DMS53 (cell line): ENCODE data around the gene ASPN.

Source experiments
- DNase-seq: peaks from one replicate; lab custom pipeline; 2025; lab: John Stamatoyannopoulos, UW

ASPN gene

DNA sequence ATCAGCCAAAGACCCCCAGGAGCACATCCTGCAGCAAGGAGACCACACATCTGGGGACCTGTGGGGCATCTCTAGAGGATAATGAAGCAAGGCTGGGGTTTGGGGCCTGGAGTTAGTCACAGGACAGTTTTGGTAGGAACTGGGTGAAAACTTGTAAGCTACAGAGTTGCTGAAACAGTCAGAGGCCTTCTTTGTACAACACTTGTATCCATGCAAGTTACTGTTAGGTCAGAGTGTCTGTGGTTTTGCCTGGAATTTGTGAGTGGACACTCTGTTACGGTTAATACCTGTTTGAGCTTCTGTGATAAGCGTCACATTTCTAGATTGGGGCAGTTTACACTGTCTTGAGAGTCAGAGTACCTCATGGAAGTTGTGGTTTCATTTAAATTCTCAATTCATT is 22.6 kb upstream of the ASPN start:
- DNase-seq, result no peak

DNA sequence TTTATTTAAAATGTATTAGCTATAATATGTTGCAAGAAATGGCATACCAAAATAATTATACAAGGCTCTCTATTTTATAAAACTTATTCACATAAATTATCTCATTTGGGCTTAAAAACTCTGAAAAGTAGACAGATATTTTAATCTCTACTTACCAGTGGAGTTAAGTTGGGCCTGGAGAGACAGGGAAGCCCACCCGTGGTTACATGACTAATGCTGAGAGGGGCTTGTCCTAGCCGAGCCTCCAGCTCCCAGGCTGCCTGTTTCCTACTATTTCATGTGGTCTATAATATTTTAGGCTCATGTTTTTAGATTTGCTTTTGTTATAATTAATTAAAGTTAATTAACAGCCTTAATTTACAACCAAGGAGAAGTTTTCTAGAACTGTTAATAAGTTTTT is 20.9 kb upstream of the ASPN start:
- no peak for DNase-seq

DNA sequence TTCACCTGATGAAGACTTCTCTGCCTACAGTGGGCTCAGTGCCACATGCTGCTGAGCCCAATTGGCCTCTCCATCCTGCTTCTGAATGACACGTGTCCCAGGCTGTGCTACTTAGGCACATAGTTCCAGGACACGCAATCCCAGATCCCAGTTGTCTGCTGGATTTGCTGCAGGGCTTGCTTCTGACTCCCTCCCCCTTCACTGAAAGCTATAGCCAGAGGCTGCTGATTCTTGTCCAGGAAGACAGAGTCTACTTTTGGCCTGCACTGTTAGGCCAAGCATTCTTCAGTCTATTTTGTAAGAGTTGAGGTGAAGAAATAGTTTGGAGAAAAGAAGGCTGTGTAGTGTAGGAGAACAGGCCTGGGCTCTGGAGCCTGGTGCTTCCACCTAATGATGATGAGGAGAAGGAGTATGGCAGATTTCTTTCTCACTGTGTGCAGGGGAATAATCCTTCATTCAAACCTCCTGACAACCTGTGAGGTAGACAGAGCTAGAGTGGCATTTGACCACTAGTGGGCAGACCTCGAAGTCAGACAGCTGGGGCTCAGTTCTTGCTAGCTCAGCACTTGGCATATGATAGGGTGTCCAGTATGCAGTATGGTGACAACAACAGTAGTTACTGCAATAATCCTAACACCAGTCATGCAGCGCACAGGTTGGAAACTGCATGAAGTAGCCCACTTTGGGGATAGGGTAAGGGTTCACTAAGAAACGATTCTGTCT is 19.5 kb upstream of the ASPN start:
- DNase-seq, result peak; percentile 66

DNA sequence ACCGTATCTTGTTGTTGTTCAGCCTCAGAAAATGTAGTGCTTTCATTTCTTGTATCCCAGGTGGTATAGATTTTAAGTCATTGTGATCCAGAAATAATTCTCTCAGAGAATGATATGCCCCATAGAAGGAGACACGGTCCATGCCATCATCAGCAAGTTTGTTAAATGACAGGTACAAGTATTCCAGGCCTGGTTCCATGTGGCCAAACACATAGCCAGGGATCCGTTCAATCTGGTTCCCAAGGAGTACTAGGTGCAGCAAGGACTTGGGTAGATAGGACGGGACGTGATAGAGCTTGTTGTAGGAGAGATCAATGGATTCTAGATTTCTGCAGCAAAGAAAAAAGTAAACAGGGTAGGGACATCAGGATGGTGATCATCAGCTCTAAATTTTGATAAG is 18.4 kb upstream of the ASPN start:
- no peak for DNase-seq

- DNase-seq, result no peak
Observed at GRCh38 chr9:92499701-92500100, 17.4 kb upstream of the ASPN start.

DNA sequence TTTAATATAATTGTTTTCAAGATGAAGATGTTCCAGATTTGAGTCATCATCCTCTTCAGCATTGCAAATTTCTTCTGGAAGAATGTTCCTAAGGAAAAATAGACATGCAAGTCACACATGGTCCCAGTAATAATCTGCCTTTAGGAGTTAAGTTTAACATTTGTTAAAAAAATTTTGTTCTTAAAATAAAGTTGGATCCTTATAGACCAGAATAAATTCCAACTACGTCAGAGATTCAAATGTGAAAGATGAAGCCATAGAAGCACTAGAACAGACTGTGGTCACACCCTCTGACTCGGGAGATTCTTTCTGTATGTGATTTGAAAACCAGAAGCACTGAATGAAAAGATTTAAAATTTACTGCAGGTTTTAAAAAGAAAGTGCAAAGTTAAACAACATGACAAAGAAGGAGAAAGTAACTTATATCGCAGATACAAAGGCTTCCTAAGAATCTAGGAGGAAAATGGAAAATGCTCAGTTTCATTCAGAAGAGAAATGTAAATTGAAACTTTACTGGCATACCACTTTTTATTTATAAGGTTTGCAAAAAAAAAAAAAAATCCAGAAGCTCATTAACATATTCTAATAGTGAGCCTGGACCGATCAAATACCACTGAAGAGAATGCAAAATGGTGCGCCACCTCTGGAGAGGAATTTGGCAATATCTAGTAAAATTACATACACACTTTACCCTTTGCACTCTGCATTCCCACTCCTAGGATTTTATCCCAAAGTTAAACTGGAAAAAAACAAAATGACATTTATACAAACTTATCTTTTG is 14.3 kb upstream of the ASPN start:
- DNase-seq, result no peak

DNA sequence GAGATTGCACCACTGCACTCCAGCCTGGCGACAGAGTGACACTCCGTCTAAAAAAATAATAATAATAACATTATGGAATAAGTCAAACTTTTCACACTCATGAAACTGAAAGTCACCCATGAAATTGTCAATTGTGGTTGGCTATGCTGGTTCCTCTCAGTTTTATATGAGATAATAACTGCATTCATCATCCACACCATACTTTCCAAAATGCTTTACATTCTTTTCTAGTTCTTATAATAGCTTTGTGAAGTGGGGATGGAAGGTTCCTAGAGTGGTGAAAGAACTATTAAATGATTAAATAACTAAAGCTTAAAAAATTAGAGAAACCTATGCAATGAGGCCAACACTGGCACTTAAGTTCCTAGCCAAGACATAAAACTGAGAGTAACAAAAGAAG is 12.6 kb upstream of the ASPN start:
- no peak for DNase-seq

- DNase-seq, result no peak
Observed at GRCh38 chr9:92493749-92494387, 11.6 kb upstream of the ASPN start.

- DNase-seq, result no peak
Observed at GRCh38 chr9:92492781-92493401, 10.6 kb upstream of the ASPN start.

DNA sequence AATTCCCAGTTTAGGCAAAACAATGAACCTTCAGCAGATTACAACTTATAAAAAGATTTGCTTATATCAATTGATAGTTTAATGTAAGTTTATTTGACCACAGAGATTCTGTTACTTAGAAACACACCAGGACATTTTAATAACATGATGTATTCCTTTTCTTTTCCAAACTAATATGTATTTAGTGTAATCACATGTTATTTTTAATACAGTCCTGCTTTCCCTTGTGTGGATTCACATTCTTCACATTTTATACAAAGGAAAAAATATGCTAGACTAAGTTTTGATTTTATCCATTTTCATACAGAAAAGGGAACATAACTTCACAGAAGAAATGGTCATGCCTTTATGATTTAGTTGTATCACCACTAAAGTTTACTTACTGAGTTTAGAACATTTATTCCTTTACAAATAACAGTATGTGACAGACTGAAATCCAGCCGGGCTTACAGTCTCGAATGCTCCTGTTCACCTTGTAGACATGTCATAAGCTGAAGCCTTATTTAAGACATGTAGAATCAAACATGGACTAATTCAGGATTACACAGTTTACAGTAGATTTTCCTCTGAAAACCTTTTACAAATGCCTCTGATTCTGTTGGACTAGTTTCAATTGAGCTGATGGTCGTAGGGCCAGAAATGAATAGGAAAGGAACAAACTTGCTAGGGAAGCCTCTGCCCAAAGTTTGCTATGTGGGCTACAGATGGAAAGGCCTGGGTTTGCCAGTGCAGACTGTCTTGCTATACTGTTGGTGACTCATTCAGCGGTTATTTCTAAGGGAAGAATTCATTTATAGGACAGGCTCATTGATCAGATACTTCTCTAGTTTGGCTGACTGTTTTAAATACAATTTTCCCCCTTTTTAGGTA is 6.6 kb upstream of the ASPN start:
- no peak for DNase-seq

DNA sequence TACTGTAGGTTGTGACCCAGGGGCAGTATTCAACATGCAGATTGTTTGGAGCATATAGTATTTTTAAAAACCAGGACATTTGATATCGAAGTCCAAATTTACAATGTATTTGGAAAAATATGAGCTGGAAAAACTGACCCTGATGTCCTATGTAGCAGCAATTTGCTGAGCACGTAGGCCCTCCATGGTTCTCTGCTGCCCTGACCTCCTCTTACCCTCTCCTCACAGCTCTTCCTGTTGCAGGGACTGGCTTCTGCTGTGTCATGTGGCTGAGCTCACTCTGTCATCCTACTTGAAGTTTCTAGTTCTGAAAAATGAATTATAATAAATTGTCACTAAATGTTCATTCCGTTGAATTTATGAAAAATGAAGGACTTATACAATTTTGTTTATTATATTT is 4.1 kb upstream of the ASPN start:
- no peak for DNase-seq

DNA sequence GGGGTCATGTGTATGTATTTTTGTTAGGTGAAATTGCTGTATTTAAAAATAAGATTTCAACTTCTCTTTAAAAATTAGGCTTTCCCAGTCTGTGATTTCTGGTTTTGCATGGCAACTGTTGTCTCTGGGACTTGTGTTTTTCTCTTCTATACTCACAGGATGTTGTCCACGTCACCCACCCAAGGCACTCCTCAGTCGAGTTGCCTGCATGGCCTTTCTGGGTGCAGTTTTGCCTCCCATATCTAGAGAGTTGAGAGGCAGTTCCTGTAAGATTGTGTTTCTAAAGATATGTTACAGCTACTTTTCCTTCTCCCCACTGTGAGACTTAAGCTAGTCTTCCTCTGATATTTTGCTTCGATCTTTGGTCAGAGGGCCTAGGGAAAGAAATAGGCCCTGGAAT is 2.3 kb upstream of the ASPN start:
- DNase-seq, result no peak

DNA sequence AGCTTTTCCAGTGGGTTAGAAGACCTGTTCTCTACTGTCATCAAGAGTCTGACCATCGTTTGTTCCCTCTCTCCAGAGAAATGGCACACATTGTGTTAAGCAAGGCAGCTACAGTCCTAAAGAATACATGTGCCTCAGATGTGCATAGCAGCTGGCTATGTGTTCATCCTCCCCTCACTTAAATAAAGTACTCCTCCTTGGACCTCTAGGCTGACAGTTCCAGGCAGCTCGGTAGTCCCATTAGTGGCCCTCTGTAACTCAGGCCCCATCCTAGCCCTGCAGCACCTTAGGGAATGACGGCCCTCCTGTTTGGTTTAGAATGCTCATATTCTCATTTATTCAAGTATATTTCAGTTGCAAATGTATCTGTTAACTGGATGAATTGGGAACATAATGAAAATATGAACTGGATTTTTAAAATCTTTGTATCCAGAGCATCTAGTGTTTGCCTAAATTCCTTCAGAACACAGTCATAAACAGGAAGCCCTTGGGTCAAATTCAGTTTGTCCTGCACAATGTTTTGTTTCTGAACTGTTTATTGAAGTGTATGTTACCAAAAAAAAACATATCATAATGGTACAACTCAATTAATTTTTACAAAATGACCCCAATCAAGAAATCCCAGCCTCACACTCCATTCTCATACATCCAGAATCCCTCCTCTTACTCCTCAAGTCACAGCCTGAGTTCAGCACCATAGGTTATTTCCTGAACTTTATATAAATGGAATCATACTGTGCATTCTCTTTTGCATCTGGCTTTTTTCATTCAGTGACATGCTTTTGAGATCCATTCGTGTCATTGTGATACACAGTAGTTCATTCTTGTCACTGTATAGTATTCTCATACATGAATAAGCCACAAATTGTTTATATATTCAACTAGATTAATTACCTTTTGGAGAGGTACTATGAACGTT is 1.6 kb upstream of the ASPN start:
- DNase-seq, result no peak

- no peak for DNase-seq
Observed at GRCh38 chr9:92482805-92483204, 499 bp upstream of the ASPN start.

- DNase-seq, result no peak
Observed at GRCh38 chr9:92480986-92481633, 1.2 kb downstream of the ASPN start.

- DNase-seq, result no peak
Observed at GRCh38 chr9:92480291-92480771, 2.0 kb downstream of the ASPN start.

GRCh38 chr9:92479346-92479745 is 3.0 kb downstream of the ASPN start:
- no peak for DNase-seq

GRCh38 chr9:92478783-92479182 is 3.5 kb downstream of the ASPN start:
- no peak for DNase-seq

- no peak for DNase-seq
Observed at GRCh38 chr9:92476962-92477361, 5.3 kb downstream of the ASPN start.

GRCh38 chr9:92474587-92474986 is 7.7 kb downstream of the ASPN start:
- DNase-seq, result no peak
